NCI-H2081 (cell line): Measurements from ENCODE around the gene TRIM9.
A peak's percentile ranks its signal among the peaks of the same experiment; 100 is the strongest.
"Not testable (repeated sequence)": the region's sequence is repeated elsewhere in the genome, so short reads cannot be mapped to it uniquely, and the experiment has no call there.

ENCODE experiments used
- DNase-seq, 2 experiments: peaks; one replicate each; lab custom pipeline; 2025; lab: John Stamatoyannopoulos, UW

The TRIM9 gene

DNA sequence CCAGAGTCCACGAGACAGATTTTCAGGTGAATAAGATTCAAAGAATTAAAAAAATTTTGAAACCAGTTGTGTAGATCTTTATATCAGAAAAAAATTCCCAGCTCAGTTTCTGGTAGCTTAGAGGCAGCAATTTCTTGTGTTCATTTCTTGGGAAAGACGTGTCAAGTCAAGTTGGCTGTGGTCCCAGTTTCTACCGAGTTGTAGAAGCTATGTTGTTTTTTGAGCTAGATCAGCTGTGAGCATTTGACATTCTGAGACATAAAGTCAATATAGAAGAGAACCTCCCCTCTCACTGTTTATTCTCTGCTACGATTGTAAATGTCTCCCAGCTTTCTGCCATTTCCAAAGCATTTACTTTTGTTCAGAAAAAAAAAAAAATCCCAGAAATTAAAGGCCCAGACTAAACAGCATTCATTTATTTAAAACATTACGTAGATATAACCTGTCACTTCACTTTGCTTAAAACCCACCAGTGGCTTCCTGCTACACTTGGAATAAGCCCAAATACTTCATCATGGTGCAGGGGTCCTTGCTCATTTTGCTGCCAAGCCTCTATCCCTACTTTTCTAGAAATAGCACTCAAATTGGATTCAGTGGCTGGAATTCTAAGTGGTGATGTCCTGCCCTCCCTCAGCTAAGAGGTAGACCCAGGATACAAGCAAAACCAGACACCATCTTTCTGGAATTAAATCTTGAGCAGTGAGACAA is 130.1 kb downstream of the TRIM9 start:
- peak; percentile 7 to 22 for DNase-seq

DNA sequence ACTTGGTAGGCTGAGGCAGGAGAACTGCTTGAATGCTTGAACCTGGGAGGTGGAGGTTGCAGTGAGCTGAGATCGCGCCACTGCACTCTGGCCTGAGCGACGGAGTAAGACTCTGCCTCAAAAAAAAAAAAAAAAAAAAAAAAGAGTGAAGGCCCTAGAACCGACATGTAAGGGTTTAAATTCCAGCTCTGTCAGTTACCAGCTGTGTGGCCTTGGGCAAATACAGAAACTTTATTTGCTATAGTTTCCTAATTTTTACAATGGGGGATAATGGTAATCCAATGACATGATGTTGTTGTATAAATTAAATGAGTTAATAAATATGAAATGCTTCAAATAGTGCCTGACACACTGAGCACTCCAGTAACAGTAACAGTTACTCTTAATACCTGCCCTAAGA is 131.0 kb downstream of the TRIM9 start:
- DNase-seq: no peak

DNA sequence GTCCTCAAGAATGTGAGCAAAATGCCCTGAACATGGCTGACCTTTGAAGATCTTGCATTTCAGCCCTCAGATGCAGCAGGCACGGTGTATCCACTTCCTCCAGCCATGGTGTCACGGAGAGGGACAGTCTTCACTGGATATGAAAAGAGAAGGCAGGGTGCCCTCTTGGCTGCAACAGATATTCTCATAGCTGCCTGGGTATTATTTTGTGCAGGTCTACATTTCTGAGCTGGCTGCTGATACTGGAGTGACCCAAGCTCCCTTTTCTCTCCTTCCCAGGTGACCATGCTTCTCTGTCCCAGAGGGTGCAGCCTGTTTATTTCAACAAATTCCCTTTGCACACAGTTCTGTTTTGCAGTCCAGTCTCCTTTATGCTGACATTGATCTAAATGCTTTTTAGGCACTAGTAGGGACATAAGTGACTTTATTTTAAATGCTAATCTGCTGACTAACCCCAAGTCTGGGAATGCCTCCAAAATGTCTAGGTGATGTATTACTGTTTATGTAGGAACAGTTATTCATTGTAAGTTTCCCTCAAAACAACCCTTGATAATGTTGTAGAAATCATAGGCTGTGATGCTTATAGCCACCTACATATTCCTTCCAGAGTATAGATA is 133.2 kb downstream of the TRIM9 start:
- DNase-seq: peak in 1 of 2 experiments; percentile 8

GRCh38 chr14:50957296-50957695 is 137.6 kb downstream of the TRIM9 start:
- no peak for DNase-seq

- DNase-seq: not testable (repeated sequence)
Measured at GRCh38 chr14:50956421-50956820, 138.5 kb downstream of the TRIM9 start.

- peak; percentile 20 to 63 for DNase-seq
Measured at GRCh38 chr14:50955373-50956043, 139.4 kb downstream of the TRIM9 start.

DNA sequence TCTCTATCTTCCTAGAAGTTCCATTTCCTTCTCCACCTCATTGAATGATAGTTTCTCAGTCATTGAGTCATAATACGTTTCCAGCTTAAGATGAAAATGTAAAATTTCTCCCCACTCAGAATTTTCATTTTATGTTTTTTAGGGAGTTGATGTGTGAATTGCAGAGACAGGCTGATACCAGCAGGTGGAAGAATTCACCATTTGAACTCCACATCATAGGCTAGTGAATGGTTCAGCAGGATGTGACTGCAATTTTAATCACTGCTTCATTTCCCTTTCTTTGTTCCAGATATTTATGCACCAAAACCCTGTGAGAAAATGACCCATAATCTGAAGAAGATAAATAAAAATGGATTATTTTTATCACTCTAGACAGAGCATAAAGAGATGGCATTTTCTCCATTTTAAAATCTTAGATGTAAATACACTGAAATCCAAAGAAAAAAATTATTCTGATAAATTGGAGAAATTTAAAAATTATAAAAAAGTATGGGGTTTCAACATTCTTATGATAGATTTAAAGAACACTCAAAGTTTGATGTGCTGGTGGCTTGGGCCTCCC is 140.0 kb downstream of the TRIM9 start:
- DNase-seq: peak; percentile 68 to 78

DNA sequence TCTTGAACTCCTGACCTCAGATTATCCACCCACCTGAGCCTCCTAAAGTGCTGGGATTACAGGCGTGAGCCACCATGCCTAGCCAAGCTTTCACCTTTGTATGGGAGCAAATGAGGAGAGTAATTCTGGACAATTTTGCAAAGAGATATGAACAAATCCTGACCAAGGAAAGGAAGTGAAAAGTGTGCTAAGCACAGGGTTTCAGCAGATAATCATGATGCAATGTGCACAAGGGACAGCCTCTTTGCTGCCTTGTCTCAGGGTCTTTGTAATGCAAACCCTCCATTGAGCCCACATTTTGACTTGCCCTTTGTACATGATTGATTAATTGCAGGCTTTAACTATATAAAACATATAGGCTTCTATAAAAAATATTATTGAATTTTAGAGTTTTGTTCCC is 141.4 kb downstream of the TRIM9 start:
- DNase-seq: no peak

DNA sequence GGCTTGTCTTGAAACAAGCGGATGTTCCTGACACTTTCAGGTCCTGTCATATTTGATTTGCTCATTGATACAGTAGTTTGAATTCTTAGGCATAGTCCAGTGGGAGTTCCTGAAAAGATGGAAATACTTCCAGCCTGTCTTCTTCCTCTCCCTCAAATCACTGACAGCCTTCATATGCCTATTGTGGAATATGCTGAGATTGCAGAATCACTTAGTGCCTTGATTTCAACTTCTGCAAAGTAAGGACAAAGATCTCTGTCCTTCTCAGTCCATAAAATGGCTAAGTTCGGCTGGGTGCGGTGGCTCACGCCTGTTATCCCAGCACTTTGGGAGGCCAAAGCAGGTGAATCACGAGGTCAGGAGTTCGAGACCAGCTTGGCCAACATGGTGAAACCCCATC is 143.9 kb downstream of the TRIM9 start:
- DNase-seq: no peak

DNA sequence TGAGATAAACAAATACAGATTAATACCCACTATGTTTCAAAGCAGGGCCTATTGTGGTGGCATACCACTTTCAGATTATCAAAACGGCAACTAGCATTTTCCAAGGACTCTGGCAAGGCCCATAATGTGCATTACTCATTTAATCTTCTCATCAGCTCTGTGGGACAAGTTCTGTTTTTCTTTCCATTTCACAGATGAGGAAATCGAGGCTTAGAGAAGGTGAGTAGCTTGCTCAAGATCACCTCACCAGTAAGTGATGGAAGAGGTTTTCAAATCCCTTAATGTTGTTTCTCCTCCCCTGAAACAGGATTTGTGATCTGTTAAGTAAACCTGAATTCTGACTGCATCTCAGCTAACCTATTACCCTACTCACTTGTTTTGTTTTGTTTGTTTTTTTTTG is 146.7 kb downstream of the TRIM9 start:
- DNase-seq: no peak

DNA sequence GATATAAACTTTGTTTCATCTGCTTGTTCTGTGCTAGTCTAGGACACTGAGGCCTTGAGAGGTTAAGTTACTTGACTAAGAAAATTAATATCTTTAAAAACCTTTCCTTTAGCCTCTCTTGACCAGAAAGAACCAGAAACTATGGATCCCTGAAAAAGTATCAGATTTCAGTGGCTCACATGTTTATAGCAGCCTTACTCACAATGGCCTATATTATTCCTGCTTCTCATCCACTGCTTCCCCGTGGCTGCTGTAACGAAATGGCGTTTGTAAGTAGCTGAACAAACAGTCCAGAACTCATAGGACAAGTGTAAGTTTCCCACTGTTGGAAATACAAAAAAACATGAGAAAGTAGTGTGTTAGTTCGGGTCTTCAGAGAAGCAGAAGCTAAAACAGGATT is 147.5 kb downstream of the TRIM9 start:
- no peak for DNase-seq

DNA sequence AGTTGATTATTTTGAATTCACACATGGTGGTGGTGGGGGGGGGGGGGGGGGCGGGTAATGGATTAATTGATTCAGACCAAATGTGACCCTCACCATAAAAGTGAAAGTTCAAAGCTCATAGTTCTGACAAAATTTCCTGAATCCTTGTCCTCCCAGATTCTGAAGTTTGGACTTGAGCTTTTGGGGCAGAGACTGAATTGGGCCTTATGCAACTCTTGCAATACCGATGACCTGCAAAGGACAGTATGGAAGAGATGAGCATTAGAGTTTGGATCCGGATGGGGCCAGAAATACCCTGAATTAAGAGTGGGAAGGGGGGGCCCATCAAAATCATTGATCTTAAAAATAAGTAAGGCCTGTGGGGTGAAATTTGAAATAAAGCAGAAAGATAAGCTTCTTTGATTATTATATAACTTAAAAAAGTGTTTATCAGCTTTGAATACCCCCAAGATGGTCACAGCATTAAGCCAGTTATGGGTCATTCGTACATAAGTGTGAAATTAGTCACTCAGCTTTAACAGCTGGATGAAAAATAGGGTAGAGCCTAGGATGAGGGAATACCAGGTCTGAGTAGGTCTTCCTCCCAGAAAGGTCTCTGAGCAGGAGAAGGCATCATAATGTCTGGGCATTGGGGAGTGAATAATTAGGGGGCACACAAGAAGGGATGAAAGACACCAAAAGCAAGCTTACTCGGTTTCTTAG is 148.5 kb downstream of the TRIM9 start:
- no peak for DNase-seq

GRCh38 chr14:50944647-50945413 is 150.1 kb downstream of the TRIM9 start:
- peak; percentile 22 to 77 for DNase-seq

DNA sequence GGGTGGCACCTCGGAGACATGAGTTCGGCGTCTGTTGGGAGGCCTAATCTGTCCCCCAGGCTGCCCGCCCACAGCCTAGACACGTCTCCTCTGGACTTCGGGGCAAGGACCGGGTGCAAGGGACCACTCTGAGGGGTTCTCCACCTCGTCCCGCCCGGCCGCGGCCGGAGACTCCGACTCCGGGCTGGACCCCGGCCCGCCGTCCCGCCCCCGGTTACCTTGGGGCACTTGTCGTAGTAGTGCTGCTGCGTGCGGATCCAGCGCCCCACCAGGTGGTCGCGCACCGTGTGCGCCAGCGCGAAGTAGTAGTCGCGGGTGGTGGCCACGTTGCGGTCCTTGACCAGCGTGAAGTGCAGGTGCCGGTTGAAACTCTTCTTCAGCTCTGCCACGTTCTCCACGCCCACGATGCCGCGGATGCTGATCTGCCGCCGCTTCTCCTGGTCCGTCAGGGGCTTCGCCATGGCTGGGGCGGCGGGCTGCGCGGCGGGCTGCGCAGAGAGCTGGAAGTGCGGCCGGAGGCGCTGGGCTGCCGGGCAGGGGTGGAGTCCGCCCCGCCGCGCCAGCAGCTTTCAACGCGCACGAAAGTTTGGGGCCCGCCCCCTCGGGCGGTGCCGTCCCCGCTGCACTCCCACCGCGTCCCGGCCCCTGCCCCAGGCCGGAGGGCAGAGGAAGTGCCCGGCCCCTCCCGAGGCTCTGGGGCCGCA is 150.8 kb downstream of the TRIM9 start, which contains the start of gene PYGL:
PYGL (minus strand) TSS at position 541 of the 704 bp plus-strand sequence; CDS start at position 461, 80 bp downstream.
- DNase-seq: peak; percentile 46 to 60

- no peak for DNase-seq
Measured at GRCh38 chr14:50943261-50943942, 151.5 kb downstream of the TRIM9 start.

DNA sequence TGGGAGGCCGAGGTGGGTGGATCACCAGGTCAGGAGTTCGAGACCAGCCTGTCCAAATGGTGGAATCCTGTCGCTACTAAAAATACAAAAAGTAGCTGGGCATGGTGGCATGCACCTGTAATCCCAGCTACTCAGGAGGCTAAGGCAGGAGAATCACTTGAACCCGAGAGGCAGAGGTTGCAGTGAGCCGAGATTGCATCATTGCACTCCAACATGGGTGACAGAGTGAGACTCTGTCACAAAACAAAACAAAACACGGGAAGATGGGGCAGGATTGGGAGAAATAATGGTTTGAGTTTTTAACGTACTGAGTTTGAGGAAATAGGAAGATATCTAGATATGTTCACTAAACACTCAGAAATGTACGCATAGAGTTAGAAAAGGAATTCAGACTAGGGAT is 153.3 kb downstream of the TRIM9 start:
- DNase-seq: not testable (repeated sequence)

DNA sequence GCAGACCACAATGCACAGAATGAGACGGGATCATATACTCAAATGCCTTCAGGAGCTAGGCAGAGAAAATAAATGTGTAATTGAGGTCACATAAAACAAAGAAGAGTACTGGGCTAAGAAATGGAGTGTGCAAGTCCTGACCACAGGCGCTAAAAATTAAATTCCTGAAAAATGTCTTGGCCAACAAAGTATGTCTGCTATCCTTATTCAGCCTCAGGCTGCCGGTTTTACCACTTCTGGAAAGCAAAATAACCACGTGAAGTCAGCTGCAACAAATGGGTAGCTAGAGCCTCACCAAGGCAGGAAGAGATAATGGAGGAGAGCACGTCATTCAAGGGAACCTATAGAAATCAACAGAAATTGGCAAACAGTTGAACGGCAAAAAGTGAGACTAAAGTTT is 153.8 kb downstream of the TRIM9 start:
- no peak for DNase-seq

- no peak for DNase-seq
Measured at GRCh38 chr14:50937800-50938199, 157.1 kb downstream of the TRIM9 start.

DNA sequence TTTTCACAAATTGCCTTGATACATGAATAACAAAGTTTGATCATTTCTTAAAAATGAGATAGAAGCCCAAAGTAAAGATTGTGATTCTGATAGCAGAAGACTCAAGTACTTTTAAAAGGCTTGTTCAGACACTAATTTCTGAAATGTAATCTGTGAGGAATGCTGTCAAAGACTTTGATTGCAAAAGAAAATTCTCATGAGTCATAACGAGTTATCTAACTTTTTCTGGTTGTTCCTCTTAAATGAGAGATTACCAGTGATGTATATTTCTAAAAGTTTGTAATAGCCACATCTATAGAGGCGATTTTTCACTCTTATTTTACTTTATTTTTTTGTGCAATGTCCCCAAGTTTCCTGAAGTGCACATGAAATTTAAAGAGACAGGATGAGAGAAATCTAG is 157.6 kb downstream of the TRIM9 start:
- no peak for DNase-seq

DNA sequence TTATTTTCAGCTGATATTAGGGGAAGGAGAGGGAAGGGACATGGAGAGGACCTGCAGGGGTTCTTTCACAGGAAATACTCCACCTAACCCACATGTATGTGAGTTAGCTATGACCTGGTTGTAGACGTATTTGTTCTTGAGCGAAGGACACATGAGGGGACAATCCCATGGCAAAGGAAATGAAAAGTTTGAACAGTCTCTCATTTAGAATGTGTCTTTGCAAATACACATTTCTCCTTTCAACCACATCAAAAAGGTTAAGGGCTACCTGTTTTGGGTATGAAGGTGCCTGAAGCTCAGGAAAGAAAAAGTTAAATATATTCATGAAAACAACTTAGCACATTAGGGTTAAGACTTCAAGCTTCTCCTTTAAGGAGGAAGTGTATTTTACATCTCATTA is 158.0 kb downstream of the TRIM9 start:
- DNase-seq: no peak
